Anterior cingulate cortex (tissue), 58 donors: ENCODE data around the gene TMEM185A.
"Not testable (repeated sequence)": the region's sequence is repeated elsewhere in the genome, so short reads cannot be mapped to it uniquely, and the experiment has no call there.

ENCODE experiments used
- DNase-seq, 58 donors: peaks; one replicate each; lab custom pipeline; 2025; lab: John Stamatoyannopoulos, UW

The TMEM185A gene

DNA sequence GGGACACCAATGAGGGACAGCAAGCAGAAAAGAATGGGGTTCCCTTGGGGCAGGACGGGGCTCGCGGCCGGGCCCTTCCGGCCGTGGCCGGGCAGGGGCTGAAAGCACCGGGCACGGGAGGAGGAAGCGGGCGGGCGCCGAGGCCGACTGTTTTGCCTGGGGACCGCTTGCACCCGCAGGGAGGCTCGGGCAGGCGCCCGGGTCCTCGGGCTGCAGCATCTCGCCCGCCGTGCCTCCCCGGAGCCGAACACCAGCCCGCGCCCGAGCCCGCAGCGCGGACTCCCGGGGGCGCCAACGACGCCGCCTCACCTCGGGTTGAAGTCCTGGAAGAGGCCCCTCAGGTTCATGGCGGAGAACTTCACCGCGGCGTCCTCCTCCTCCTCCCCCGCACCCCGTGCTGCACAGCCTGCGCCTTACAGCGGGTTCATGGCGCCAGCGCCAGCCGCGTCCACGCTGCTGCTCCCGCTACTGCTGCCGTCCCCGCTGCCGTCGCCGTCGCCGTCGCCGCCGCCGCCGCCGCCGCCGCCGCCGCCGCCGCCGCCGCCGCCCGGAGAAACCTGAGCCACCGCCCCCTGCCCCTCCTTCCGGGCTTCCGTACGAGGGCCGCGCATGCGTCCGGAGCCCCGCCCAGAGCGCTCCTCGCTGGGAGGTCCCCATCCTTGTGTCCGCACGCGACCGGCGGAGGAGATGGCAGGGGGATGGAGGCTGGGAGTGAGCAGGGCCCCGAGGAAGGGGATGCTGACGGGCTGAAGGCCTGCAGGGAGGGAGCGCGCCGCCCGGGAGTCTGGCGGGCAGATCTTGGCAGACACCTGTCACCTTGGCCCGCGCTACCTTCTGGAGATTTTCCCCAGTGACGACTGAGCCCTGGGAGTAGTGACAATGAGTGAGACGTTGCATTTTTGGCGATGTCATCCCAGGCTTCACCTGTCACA, at the start of gene TMEM185A:
Gene TMEM185A (minus strand): TSS at position 559 of the 932 bp plus-strand sequence. CDS start 212 bp downstream, at position 347.
- peak in 52 of 58 donors; percentile 1 to 70 (median 38) for DNase-seq

DNA sequence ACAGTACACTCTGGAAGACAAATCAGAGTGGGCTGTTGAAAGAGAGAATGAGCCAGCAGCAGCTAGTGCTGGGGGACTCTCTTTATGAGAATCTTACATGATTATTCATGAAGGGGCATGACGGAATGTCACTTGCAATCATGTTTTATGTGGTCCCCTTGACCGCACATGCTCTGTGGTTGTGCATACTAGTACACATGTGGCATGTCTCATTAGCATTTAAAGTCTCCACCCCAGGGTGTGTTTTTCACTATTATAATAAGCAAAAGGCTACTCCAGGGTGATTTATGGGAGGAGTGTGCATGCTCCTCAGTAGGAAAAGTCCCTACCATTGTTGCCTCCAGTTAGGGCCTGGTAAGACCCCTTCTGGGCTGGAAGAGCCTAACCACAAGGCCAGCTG, 49.6 kb upstream of the TMEM185A start:
- DNase-seq: no peak

- not testable (repeated sequence) for DNase-seq
Observed at GRCh38 chrX:149679164-149679678, 47.6 kb upstream of the TMEM185A start.

DNA sequence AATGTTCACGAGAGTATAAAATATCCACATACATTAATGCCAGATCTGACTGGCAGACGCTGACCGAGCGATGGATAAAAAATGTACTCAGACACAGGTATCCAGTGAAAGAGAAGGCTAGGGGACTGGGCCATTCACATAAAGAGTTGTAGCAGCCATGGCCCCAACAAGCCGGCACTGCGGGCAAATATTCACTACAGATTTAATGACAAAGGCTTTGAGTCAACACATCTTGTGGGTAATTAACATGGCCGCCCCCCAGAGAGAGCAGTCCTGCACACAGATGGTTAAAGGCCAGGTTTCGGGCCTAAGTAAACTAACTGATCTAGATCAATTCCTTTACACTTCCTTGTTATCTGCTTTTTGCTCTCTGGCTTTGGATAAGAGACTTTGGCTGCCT, 44.0 kb upstream of the TMEM185A start:
- not testable (repeated sequence) for DNase-seq

- not testable (repeated sequence) for DNase-seq
Observed at GRCh38 chrX:149675088-149675487, 43.5 kb upstream of the TMEM185A start.

- not testable (repeated sequence) for DNase-seq
Observed at GRCh38 chrX:149660613-149661012, 29.0 kb upstream of the TMEM185A start.

DNA sequence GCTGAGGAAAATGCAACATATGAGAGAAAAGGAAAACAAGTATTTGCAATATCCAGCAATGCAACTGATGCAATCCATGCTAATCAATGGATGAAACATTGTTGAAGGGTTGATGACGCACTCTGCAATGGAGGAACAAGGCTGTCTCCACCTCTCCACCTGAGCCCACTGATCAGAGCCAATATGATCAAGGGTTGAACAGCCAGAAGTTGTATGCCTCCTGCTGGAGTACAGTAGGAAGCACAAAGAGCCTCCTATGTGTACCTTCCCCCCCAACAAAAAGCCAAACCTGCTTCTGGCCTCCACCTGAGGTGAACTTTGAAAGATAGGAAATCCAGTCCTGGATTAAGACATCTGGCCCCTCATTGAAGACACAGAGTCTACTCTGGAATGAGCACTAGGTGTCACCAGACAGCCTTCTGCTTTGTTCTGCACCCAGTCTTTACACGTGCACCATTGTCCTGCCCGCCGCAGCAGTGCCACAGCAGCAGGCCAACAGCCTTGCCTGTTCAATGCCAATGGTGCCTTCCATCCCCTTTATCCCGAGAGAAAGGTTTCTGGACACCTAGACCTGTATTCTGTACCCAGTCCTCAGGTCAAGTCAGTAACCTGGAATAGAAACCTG, 24.8 kb upstream of the TMEM185A start:
- not testable (repeated sequence) for DNase-seq

DNA sequence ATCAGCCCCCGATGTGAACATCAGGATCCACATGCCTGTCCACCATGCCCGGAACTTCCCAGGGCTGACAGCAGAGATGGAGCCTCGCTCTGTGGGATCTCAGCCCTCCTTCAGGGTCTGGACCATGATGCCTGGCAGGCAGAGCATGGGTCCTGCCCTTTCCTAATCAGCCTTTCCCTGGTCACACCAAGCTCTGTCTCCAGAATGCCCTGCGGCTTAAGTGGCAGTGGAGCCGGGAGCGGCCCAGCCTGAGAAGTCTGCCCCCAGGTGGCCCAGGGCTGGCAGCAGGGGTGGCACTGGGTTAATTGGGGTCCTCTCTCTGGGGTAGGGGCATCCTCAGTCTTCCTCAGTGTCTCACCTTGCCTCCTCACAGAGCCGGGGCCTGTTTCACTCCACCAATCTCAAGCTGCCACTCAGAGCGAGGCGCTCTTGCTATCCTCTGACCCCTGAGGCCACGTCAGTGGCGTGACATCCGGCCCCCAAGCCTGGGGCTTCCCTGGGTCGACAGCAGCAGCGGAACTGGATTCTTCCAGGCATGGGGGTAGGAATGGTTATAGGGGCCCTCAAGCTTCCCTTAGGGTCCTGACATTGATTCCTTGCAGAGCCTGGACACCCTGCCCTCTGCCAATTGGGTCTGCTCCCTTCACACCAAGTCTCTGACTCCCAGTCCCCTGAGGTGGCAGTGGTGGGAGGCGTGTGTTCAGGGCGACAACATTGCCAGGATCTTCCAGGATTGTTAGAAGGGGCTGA, 20.8 kb upstream of the TMEM185A start:
- DNase-seq: no peak

- no peak for DNase-seq
Observed at GRCh38 chrX:149650162-149650561, 18.6 kb upstream of the TMEM185A start.

DNA sequence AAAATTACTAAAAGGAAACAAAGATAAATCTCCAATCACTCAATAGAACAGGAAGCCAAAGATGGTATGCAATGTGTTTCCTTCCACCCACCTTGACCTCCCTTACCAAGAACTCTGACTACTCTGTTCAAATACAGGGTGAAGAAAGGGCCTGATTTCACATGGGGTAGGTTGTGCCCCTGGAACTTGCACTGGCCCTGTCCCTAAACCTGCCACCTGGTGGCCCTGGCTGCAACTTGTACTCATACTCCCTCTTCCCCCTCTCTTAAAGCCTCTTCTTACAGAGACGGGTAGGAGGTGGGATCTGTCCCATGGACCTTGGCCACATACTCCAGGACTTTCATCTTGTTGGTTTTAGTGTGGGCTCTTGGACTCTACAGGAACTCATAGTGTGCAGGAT, 17.3 kb upstream of the TMEM185A start:
- DNase-seq: no peak

- DNase-seq: no peak
Observed at GRCh38 chrX:149647505-149647904, 15.9 kb upstream of the TMEM185A start.

GRCh38 chrX:149643496-149643895, 11.9 kb upstream of the TMEM185A start:
- no peak for DNase-seq

DNA sequence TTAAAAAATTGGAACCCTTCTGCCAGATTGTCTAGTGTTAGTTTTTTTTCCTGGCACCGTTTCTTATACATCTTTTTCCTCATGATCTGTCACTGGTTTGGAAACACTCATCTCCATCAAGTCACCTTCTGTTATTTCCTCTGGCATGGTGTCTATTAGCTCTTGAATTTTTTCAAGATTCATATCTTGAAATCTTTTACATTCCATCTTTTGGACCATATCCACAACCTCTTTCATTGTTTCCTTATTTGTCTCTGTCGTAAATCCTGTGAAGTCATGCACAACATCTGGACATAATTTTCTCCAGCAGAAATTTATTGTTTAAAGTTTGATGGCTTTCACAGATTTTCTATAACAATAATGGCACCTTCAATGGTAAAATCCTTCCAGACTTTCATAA, 10.2 kb upstream of the TMEM185A start:
- DNase-seq: no peak

- no peak for DNase-seq
Observed at GRCh38 chrX:149641432-149641831, 9.8 kb upstream of the TMEM185A start.

- DNase-seq: no peak
Observed at GRCh38 chrX:149639568-149639967, 8.0 kb upstream of the TMEM185A start.

GRCh38 chrX:149638860-149639259, 7.3 kb upstream of the TMEM185A start:
- no peak for DNase-seq

- no peak for DNase-seq
Observed at GRCh38 chrX:149633511-149633910, 1.9 kb upstream of the TMEM185A start.

DNA sequence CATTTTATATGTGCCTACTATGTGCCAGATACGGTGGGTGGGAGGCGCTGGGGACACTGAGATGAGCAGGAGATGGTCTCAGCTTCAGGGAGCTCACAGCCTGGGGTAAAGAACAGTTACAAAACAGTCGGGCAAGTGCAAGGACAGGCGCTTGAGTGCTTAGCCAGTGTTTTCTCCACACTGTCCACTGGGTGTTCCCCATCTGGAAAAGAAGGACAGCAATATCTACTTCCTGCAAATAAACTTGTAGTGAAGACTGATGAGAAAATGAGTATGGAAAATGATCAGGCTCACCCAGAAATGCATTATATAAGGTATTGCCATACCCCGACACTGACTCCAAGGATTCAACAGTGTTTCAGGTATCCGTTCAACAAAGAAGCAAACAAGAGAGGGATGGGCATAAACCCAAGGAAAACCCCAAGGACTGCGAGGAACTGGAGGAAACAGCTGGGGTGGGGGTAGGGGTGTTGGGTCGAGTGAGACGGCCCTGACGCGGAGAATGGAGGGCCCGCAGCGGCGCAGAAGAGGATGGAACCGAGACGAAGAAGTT, 835 bp downstream of the TMEM185A start:
- peak in 5 of 58 donors; percentile 0 to 26 (median 15) for DNase-seq

DNA sequence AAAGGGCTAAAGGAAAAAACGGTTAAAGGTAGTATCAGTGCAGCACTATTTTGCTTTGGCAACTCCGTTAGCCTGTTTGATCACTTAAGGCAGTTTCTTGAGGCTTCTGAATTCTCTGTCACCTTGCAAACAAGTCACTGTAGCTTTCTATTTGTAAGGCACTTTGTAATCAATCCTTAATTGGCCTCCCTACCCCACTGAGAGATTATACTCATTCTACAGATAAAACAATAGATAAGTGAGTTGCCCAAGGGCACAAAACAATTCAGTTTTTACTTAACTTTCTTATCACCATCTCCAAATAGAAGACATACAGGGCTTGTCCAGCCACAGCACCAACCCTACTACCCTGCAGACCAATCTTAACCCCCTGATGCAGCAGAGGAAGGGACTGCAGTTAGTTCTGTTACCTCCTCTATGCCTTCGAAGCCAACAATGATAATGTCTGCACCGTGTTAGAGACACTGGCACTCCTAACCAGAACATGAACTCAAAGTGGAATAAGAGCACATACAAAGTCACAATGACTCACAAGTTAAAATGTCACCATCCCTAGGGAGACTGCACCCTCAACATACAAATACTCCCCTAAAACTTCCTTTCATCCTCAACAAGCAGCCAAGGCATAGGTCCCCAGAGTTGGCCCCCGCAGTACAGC, 1.7 kb downstream of the TMEM185A start:
- DNase-seq: no peak

- DNase-seq: no peak
Observed at GRCh38 chrX:149628768-149629167, 2.8 kb downstream of the TMEM185A start.
